DLD1 (cell line): ENCODE results near the gene THRB.

ENCODE experiments used
- in situ Hi-C: cut with HindIII; loops from 2 replicates; pipeline ENCODE4 v1.10.0; 2017; ENCODE audit warnings: low sequenced_read_pairs

The THRB gene

DNA sequence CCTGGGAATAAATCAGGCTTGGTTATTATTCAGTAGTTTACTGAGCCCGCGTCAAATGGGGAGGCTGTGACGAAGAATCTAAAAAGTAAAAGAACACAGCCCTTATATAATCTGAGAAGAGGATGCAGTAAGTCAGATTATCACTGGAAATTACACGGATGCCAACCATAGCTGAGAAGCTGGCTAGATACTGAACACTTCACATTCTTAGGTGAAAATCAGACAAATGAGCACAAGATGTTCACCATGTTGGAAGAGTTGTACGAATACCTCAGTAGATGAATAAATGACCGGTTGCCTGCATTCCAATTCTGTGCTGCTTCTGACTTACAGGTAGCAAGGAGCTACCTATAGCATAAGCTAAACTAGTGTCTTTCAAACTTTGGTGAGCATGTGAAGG, 254.3 kb downstream of the THRB start:
- in situ Hi-C loops, result no loop called here

DNA sequence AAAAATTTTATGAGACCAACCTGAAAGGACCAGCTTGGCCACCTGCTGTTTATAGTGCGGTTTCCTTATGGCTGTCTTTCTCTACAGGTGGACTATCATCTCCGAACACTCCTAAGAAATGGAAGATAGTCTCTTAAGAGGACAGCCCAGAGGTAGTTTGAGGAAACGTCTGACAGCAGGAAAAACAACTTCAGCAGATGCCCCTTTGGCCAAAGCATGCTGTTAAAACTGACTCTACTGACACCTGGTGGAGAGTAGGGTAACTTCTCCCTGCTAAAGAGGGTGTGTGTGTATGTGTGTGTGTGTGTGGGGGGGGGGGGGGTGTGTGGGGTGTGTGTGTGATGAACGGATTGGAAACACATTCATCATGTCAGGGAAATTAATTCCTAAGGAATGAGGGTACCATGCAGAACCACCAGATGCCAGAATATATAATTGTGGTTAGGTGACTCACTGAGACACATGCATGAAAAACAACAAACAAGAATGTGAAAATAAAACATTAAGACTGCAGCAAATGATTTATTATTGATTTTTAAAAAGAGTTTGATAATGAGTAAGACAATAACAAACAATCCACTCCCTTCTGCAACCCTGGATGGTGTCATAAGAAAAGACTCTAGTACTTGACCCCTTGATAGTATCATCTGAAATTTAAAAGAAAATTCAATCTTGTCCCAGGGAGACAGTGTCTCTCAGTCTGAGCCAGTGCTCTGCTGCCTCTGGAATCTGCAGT, 256.5 kb downstream of the THRB start:
- in situ Hi-C loops, result loop anchor here (10.0 kb wide), 1 partner anchor 63 kb away; no protein-coding TSS in a partner anchor

DNA sequence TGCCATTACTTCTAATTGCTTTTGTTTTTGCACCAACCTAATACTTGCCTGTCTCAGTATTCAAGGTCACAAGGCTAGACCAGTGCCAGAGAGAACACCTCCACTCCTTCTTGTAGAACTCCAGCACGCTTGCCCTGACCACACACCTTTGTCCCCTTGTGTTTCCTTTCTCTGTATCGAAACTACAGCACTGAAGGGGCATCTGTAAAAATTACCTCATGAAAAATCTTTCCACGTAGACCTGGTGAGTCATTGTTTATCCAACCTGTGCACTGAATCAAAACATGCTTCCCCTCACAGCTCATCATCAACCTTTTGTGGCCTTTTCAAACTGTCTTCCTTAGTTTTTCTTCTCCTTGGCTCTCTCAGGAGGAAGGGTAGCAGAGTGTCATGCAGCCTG, 259.5 kb downstream of the THRB start:
- in situ Hi-C loops, result loop anchor here (10.0 kb wide), 1 partner anchor 60 kb away; no protein-coding TSS in a partner anchor

DNA sequence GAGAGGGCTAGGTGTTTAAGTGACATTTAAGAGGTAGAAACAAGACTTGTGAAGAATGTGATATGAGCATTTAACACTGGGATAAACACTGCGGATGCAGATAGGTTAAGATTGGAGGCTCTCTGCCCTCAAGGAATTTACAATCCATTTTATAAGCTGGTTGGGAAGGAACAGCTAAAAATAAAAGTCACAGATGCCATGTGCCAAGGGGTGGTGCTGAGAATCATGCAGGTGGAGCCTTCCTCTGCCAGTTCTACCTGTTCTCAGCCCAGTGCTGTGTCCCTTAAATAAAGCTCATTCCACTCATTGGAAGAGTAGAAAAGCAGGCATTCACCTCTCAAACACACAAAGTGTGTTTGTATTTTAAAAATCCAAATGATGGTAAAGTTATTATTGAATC, 261.9 kb downstream of the THRB start:
- in situ Hi-C loops, result loop anchor here (10.0 kb wide), 1 partner anchor 58 kb away; no protein-coding TSS in a partner anchor

DNA sequence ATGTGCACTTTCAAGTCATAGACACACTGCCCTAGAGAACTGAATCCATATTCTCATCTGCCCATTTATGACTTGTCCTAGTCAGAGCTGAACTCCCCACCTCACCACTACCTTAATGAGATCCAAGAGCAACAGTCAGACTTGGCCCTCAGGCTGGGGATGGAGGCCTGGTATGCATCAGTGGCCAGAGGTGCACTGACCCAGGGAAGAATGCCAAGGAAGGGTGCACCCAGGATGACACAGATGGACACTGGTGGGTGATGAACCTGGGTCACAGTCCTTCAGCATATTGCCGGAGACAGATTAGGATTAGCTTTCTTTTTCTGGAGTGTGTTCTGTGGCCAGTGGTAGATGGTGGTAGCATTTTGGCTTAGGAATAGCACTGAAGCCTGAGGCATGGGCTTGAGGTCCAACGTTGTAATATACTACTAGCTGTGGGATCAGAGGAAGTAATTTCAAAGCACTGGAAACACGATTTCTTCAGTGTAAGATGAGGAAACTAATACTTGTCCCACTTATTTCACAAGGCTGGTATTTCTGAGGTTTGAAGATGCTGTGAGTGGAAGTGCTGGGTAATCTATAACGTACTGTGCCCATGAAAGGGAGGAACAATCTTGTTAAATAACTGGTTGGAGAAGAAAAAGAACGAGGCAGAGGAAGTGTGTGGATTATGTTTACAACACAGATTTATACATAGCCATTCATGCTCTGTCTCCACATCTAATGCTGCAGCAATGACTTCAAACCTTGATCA, 265.0 kb downstream of the THRB start:
- in situ Hi-C loops, result loop anchor here (10.0 kb wide), 1 partner anchor 55 kb away; no protein-coding TSS in a partner anchor

DNA sequence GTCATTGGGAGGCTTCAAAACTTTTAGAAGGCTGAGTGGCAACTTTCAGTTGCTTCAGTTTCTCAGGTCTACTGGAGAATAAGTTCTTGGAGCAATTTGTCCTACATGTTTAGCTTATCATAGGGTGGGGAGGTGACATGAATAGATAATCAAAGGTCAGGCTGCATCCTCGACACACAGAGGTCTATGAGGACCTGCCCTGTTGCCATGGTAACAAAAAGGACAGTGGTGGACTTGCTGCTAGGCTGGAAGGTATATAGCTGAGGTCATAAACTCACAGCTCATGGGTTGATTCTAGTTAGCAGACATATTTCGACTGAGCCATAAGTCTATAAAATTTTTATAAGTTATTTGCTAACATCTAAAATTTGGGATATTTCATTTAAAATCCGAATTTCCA, 267.0 kb downstream of the THRB start:
- in situ Hi-C loops, result no loop called here

DNA sequence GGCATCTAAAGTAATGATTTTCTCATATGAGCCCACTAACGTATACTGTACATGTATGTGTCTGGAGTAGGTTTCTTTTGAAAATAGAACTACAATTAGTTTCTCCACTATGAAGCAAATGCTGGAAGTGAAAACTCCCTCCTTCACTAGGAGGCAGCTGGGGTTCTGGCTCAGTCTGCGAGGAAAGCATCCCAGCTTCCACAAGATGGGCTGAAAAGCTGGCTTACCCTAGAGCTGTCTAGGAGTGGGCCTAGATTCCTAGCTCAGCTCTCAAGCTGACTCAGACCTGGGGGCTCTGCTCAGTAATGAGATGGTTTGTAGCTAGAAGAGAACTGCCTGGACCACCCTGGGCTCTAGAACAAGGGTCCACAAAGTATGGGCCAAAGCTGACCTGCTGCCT, 268.3 kb downstream of the THRB start:
- in situ Hi-C loops, result no loop called here

DNA sequence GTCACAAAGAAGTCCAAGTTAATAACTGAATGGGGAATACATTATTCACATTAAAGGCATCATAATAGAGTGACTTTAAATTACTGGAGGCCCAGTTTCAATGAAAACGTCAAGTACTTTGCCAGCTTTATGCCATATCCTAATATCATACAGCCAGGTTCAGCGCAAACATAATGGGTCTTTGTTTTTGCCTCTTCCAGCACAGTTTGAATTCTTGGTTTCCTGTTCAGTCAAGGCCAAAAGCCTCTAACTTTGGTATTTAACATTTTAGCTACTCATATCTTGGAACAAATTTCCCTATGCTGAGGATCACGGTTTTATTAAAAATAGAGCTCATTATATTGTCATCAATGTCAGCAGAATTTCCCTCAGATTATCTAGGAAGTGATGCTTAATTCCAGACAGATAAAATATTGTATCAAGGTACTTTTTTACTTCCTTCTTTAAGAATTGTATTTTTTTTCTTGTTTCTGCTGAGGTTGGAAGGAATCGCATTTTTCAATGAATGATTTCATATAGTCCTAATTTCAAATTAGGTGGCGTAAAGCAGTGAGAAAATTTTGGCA, 269.2 kb downstream of the THRB start:
- in situ Hi-C loops, result no loop called here

DNA sequence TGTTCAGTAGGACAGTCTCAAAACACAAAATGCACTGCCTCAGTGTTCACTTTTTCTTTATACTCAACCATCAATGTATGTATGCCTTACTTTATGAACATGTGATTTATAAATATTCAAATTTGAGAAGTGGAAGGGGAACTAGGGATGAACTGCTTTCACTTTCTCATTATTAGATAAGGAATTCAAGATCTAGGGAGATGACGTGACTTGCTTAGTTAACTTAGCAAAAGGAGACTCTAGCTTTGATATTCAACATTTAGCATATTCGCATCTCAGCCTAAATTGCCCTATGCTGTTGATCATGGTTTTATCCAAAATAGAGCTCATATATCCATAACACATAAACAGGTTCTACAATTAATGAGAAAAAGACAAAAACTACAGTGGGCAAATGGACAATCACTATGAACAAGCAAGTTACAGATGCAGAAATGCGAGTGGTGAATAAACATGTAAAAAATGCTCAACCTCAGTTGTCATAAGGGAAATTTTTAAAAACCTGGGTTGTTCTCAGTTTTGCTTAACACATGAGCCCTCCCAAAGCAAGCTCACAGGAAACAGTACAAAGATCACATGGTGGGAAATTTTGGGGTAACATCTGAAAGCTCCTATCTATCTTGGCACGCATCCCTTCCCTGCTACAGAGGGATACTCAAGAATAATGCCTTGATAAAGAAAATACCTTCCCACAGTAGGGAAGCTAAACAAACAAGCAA, 269.8 kb downstream of the THRB start:
- in situ Hi-C loops, result no loop called here

DNA sequence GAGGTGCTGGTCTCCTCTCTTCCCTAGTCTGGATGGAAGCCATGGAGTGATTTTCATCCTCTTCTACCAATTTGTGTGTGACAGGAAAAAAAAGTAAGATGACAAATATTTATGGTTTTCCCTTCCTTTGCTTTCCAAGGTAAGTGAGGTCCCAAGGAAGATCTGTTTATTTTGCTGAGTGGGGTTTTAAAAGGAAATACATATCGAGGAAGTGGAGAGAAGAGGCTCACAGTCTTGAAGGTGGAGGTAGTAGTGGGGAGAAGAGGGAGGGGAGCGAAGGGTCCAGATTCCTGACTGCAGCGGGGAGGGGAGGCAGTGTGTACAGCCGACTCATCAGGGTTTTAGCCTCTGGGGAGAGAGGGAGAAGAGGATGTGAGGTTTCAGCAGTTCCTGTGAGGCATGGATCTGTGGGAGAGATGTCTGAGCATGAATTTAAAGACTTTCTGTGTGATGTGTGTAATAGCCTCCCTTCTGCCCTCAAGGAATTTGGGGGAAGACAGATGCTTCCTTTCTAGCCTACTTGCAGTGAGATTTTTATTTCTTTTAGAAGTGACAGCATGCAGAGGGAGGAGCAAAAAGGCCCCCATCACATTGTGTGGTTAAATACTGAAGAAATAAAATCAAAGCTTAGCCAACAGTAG, 272.4 kb downstream of the THRB start:
- in situ Hi-C loops, result no loop called here

DNA sequence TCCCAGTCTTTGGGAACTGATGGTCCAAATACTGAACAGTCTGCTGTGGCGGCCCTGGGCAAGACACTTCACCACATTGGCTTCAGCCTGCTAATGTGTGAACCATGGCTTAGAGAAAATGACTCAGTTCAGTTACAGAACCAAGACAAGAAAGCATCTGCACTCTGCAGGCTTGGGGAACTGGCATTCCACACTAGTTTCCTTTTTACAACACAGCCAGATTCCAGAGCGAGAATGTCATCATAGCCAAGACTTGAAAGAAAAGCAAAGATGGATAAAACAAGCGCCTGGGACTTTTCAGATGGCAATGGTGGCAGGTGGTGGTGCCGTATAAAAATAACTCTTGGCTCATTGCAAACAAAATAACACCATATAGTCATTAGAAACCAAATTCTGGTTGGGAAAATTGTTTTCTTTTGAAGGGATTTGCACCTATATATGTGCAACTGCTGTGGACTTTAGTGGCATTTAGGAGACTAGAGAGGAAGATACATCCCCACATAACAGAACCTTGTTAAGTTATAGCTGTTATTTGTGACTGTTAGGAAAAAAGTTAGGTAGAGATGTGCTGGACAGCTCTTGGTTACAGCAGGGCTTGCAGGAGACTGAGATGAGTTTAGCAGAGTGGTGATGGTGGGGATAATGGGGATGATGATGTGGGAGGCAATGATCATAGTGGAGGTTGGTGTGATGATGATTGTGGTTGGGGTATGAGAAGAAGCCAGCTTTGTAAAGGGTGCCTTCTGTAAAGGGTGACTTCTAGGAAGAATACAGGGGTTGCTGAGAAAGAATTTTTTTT, 273.6 kb downstream of the THRB start:
- in situ Hi-C loops, result no loop called here

DNA sequence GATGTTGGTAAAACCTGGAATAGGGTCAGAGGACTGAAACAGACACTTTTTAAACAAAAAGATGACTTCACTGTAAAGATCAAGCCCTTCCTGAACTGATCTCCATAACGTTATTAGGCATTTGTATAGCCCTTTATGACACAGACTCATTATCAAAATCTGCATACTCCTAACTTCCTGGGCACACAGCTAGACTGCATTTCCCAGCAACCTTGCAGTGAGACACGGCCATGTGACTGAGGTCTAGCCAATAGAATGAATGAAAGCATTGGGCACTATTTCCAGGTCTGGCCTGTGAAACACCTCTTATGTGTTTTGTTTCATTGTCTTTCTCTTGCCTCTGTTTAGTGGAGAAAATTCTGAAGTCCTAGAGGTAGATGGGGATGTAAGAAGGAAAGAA, 279.1 kb downstream of the THRB start:
- in situ Hi-C loops, result no loop called here

DNA sequence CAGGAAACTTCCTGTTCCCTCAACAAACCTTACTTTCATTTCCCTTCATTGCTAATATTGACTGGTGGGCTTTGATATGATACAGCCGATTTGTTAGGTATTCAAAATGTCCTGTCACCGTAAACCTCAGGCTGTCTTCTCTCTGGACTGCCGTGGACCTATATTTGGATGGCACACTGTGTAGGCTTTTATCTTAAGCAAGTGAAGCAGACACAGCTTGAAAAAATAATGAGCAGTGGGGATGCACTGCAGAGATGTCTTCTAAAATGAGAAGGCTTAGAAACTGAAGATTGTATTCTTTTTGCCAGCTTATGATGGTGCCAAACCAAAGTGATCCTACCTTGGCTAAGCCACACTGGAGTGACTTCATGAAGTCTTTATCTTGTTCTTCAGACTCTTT, 283.3 kb downstream of the THRB start:
- in situ Hi-C loops, result no loop called here

DNA sequence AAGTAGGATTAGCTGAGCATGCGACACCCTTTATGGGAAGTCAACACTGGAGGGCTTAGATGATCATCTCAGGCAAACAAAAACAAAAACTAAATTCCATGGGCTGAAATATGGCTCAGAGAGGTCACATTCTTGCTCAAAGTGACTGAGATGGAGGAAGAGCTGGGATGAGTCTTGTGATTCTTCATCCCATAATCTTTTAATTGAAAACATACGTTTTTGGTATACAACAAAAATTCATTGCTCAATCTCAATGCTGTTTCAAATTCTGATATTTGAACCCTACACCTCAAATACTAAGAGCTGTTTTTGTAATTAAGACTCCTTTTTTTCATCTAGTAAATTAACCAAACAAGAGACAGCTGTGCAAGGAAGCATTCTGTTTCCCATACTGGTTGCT, 292.6 kb downstream of the THRB start:
- in situ Hi-C loops, result no loop called here

DNA sequence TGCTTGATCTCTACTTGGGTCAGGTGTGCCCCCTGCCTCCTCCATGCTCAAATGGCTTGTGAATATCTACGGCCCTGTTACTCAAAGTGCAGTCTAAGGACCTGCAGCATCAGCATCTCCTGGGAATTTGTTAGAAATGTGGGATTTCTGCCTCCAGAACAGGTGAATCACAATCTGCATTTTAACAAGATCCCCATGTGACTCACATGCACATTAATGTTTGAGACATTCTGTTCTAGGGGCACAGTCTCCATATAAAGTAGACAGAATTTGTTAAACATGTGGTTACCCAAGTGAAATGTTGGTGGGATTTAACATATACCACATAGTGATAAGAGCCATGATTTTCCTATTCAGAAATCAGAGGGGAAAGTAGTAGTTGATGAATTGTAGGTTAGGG, 293.3 kb downstream of the THRB start:
- in situ Hi-C loops, result no loop called here

DNA sequence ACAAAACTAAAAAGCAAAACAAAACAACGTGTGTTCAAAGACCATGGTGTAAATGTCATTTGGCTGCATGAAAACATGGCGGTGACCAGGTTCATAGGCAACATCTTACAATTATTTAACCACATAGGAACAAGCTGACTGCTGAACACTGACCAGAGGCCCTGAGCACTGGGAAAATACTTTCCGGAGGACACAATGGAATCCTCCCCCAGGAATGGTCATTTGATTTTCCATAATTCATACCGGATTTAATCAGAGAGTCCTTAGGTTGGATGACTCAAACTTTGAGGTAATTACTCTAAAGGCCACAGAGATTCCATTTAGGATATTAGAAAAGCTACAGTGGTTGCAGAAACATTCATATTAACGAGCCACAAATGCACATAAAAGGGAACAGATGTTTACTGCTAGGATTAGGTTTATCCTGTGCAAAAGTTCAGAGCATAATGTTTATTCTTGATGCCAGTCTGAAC, 294.8 kb downstream of the THRB start:
- in situ Hi-C loops, result no loop called here

DNA sequence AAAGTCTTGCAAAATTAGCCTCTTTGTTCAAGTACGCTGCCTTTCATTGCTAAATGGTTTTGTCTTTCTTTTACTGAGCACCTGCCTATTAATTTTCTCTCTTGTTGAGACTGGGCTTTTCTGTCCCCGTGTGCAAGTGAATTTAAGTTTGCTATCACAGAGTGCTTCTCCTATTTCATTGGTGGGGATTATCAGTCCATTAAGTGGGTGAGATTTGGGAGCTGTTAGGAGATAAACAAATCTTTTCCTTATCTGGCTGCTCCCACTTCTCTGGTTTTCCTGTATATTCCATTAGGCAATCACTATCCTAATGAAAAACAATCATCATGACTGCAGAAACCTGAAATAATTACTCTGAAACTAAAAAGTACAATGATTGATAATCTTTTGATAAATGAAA, 295.4 kb downstream of the THRB start:
- in situ Hi-C loops, result no loop called here

DNA sequence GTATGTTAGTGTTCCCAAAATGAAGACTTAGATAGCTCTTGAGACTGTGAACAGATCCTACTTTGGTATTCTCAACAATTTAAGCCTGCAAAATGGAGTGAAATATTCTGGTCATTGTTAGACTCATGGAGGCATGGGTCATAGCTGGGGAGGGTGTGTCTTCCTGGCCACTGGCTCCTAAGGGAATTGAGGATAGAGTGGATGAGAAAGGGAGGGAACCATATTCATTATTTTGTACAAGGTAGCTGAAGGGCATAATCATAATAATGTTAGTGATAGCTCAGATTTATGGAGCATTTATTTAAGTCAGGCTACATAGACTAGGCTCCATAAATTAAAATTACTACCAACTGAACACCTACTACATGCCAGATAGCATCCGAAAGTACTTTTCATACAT, 295.9 kb downstream of the THRB start:
- in situ Hi-C loops, result no loop called here

DNA sequence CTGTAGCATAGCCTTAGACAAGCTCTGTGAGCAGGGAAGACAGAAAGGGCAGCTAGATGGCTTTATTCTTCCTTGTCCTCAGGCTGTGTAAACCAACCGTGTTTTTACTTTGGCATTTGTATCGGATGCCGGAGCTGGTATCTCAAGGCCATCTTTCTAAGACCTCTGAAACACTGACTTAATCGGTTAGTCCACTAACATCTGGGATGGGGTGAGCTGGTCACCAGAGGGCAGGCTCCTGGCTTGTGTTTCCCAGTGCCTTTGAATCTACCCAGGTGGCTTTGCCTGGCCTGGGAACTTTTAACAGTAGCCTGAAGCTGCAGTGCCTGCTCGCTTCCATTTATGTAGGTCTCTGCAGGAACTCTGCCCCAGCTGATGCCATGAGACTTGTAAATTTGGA, 296.8 kb downstream of the THRB start:
- in situ Hi-C loops, result no loop called here

DNA sequence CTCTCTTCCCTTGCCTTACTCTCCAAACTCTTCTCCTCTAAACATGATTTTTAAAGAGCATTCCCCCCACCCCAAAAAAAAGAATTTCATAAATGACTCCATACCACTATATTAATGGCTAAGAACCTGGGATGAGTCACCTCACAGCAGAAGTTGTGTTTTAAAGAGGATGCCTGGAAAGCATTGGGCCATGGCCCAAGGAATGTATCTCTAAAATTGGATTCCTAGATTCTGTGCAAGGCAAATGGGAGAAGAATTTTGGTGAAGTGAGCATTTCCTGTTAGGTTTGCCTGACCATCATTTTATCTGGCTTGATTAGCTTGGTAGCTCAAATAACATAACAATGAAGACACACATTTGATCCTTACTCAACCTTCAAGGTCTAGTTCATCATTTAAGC, 298.1 kb downstream of the THRB start:
- in situ Hi-C loops, result no loop called here
